Hematopoietic multipotent progenitor cell treated with erythropoietin and hydrocortisone succinate and interleukin-3 and kit ligand, for 6 days (in vitro differentiated cells): ENCODE measurements around the gene NAA40.
"Not testable (repeated sequence)": the region's sequence is repeated elsewhere in the genome, so short reads cannot be mapped to it uniquely, and the experiment has no call there.

ENCODE experiments used
- DNase-seq: peaks from one replicate; pipeline ENCODE4 v3.0.0-alpha.2; 2015

Gene NAA40

DNA sequence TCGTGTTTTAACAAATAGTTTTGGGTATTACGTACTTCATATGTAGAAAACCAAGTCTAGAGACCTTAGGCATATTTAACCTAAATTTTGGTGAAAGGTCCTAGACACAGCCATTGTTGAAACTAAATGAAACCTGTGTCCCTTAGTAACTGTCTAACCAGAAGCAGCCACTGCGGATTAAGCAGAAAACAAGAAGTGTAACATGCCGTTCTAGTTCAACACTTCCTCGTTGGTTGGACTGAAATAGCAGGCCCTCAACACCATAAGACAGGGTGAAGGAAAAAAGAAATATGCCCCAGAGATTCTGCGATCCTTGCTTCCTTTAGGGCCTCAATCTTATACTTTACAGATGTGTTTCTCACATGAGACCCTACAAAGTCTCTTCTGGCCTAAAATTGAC, 2.0 kb downstream of the NAA40 start:
- DNase-seq = peak; percentile 40

DNA sequence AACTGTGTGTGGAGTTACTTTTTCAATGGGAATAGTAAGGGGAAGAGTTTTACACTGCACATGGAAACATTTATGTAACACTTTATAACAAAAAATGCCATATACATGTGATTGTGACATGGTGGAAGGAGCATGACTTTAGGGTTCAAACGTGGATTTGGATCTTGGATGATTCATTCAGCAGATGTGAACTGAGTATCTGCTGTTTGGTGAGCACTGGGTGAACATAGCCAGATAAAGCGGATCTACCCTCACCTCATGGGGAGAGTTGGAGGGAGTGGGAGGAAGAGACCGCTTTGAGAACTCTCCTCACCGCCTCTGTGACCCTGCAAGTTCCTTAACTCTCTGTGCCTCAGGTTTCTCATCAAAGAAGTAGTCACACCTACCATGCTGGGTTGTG, 3.1 kb downstream of the NAA40 start:
- DNase-seq = no peak

DNA sequence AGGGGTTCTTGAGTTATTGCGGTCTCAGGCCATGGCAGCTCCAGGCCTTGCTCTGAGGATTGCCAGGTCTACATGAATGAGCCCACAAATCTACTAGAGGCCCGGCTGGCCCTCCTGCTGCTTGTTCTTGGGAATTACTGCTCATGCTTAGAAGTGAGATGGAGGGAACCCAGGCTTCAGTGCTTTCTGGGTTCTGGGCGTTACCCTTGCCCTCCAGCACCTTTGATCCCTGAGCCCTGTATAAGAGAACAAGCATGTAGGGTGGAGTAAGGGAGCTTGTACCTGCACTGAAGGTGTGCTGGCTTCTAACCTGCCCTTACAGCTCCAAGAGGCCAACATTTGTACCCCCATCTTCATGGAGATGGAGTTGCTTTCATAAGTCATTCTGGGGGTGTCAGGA, 4.0 kb downstream of the NAA40 start:
- no peak for DNase-seq

DNA sequence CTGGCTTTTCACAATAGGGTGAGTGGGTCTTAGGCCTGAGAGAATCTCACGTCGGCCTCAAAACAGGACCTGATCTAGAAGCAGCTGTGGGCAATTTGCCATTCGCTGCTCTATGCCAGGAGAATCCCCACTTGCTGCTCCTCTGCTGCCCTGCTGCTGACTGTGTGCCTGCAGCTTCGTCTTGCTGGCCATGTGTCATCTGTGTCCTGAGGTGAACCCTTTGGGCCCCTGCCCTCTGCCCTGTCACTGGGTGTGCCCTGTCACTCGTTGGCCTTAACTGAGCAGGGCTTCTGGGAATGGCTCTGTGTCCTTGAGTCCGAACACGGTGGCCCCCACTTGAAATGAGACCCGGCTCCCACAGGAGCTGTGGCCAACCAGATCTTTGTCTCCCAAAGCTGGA, 6.2 kb downstream of the NAA40 start:
- DNase-seq = peak; percentile 40

DNA sequence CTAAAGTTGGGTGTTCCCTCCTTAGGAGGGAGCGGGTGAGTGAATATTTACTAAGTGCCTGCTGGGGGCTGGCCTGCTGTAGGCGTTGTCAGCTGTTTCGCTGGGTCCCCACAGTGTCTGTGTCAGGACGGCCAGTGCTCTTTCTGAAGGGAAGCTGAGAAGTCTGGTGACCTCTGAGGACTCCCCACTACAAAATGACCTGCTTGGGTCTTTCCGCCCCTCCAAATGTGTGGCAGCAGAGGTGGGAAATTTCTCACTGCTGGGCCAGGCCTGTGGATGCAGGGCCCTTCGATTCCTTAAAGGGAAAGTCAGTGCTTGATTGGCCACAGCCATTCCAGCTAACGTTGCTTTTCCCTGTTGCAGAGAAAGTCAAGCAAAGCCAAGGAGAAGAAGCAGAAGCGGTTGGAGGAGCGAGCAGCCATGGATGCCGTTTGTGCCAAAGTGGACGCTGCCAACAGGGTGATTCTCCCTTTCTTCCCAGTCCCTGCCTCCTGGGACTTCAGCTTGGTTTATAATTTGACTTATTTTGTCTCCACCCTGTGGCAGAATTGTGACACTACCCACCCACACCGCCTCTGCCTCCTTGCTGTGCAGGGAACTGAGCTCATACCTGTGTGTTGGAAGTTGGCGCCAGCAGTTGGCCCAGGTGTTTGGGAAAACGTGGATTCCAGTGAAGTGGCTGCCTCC, 6.8 kb downstream of the NAA40 start:
- peak; percentile 79 for DNase-seq

DNA sequence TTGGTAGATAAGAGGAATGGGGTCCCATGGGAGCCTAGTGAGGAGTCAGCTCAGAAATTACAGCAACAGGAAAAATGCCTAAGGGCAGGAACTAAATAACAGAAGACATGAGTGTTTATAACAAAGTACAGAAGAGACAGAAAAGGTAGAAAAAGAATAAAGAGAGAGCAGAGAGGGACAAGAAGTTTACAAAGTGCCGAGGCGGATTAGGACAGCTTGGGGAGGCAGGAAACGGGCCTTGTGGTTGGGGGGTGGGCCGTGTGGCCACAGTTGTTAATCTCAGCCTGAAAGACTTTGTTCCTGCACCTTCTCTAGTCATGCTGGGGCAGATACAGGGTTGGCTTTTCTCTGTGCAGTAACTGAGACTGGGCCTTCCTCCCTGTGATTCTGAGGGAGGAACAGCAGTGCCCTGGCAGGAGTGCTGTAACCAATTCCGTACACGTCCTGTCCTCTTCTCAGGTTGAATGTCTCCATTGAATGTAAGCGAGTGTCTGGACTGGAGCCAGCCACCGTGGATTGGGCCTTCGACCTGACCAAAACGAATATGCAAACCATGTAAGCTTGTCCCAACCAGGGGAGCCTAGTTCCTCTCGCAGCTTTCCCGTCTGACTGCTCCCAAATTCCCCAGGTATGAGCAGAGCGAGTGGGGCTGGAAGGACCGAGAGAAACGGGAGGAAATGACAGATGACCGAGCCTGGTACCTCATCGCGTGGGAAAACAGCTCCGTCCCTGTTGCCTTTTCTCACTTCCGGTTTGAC, 13.2 kb downstream of the NAA40 start:
- DNase-seq = peak; percentile 81

DNA sequence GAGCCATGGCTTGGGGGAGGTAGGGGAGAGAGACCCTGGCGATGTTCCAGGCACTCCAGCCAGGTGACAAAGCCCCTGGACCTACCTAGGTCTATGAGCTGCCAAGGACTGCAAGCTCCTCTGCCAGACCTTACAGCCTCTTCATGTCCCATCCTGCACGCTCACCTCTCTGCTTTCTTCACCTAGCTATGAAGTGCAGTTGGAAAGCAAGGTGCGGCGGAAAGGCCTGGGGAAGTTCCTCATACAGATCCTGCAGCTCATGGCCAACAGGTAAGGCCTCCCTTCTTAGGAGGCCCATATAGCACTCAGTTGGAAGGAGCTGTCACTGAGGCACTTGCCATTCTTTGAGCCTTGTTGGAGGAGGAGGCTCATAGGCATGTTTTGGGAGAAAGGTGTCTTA, 13.8 kb downstream of the NAA40 start:
- DNase-seq = no peak

DNA sequence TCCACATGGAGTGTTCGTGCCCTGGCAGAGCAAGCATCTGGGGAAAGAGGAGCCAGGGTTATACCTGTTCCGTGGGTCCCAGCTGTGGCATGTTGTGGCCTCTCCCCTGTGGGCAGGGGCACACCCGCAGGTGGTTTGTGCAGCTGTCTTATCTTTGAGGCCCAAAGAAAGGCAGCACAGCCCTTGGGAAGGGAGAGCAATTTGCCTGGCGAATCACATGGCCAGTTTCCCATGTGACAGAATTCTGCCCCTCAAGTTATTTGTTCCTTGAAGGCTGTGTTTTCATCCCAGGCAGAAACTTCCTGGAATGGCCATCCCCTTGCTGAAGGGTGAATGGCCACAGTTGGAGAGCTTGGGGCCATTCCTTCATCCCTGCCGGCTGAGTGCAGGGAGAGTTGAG, 19.2 kb downstream of the NAA40 start:
- peak; percentile 78 for DNase-seq

DNA sequence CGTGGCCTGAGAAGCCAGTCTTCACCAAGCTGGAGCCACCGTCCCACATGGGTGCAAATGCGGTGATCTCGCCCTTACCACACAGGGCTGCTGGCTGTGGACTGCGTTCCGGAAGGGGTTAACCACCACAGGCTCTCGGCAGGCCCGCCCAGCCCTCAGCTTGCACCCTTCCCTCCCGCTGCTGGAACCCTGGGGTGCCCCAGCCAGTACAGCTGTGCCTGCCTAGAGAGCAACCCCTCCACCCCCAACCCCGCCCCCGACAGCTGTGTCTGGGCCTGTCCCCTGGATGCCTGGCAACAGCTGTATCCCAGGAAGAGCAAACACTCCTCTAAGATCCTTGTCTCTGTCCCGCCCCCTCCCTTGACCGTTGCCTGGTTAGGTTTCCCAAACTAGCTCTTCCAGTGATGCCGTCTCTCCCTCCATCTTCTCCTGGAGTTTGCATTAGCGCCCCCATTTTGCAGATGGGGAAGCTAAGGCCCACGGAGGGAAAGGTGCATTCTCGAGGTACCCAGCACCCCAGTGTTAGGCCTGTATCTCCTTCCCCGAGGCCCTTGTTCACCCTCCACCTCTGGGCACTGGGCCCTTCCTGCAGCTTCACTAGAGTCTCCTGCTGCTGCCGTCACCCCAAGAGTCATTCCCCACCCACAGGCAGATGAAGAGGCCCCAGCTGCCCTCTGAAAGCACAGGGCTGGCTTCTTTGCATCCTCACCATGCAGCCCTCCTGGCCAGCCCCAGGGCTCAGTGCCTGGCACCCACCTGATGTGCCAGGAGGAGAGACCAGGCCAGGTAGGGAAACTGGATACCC, 23.0 kb downstream of the NAA40 start:
- DNase-seq = peak; percentile 35

DNA sequence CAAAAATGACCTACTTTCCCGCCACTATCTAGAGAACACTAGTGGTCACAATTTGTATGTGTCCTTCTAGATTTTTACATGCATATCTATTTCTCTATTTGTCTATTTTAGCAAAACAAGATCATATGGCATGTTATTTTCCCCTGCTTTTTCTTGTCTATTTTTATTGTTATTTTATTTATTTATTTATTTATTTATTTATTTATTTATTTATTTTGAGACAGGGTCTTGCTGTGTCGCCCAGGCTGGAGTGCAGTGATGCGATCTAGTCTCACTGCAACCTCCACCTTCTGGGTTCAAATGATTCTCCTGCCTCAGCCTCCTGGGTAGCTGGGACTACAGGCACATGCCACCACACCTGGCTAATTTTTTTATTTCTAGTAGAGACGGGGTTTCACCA, 25.1 kb downstream of the NAA40 start:
- DNase-seq = not testable (repeated sequence)

DNA sequence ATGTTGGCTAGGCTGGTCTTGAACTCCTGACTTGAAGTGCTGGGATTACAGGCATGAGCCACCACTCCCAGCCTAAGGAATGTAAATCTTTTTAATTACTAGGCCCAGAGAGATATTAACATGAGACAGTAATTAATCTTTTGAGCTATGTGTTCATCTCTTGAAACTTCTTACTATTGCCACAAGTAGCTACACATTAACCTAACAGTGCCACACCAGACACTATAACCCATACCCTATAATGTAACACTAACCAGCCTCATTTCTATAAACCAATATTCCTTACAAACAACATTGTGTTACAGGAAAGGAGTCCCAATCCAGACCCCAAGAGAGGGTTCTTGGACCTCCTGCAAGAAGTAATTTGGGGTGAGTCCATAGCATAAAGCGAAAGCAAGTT, 27.6 kb downstream of the NAA40 start:
- no peak for DNase-seq

DNA sequence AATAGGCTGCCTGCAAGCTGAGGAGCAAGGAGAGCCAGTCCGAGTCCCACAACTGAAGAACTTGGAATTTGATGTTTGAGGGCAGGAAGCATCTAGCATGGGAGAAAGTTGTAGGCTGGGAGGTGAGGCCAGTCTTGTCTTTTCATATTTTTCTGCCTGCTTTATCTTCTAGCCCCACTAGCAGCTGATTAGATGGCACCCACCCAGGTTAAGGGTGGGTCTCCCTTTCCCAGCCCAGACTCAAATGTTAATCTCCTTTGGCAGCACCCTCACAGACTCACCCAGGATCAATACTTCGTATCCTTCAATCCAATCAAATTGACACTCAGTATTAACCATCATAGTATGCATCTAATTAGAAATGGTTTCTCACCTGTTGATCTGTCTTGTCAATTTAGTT, 30.7 kb downstream of the NAA40 start:
- DNase-seq = peak; percentile 64

DNA sequence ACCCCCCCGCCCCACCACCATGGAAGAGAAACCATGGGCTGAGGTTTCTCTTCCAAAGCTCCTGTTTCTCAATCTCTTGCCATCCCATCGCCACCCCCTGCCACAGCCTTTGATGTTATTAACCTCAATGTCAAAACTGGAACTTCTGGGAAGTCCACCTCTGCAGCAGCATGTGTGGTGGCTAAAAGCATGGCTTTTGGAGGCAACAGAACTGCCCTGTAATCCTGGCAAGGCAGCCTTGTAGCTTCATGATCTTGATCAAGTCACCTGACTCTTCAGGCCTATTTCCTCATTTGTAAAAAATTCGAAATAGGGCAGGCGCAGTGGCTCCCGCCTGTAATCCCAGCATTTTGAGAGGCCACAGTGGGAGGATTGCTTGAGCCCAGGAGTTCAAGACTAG, 32.1 kb downstream of the NAA40 start:
- peak; percentile 48 for DNase-seq

DNA sequence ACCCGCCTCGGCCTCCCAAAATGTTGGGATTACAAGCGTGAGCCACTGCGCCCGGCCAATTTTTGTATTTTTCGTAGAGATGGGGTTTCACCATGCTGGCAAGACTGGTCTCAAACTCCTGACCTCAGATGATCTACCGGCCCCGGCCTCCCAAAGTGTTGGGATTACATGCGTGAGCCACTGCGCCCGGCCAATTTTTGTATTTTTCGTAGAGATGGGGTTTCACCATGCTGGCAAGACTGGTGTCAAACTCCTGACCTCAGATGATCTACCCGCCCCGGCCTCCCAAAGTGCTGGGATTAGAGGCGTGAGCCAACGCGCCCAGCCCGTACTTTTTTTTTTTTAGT, 35.1 kb downstream of the NAA40 start:
- not testable (repeated sequence) for DNase-seq

DNA sequence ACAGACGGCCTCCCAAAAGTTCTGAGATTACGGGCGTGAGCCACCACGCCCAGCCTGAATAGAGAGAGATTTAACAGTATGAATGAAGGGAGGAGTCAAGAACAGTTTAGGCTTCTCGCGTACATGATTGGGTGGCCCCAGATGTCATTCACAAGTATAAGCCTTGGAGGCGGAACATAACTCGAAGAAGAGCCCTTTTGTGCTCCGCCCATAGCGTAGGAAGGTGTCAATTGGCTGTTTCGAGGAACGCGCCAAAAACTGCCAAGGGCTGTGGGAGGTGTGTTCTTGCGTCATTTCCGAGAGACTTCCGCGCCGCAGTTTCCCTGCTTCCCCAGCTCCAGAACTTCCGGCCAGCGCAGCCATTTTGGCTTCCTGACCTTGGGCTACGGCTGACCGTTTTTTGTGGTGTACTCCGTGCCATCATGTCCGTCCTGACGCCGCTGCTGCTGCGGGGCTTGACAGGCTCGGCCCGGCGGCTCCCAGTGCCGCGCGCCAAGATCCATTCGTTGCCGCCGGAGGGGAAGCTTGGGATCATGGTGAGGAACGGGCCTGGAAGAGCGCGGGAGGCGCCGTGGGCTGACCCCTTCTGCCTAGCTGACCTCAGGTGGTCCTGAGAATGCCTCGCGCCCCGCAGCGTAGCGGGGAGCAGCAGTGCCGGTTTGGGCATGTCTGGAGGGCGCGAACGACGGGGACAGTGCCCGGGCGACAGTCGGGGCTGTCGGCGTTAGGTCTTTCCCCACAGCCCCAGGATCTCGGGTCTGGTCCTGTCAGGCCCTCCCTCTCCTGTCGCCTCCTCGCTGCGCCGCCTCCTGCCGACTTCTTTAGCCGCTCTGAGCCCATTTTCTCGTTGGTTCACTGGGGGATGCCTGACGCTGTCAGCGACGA, 35.7 kb downstream of the NAA40 start, which contains the start of gene COX8A:
Gene COX8A, plus strand, starts transcription at position 362 of the 885 bp plus-strand sequence. Its CDS starts 61 bp downstream, at position 423.
- DNase-seq = peak; percentile 100

DNA sequence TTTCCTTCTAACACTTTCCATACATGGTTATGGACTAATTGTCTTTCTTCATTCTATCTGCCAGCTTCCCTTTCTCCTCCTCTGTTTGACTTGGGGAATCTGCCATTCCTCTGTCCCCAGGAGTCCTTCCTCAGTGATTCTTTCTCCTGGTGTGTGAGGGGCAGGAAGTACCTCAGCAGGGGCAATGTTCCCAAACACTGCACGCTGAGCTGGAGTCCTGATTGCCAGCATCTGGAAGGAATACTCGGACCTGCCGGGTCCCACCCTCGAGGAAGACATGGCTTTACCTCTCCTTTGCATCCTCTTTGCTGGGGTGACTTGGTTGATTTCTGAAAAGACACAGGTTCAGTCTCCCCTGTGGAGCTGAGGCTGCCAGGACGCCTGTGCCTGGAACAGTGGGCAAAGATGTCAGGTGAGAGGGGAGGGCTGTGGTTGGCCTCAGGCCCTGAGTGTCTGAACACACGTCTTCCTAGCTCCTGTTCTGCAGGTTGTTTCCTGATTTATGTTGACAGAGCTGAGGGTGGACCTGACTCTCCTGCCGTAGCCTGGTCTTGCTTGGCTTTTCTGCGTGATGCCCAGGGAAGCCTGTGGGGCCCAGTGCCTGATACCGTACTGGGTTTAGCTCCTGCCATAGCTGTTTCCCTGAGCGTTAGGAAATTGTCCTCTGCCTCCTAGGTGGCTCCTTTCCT, 39.9 kb downstream of the NAA40 start:
- no peak for DNase-seq

DNA sequence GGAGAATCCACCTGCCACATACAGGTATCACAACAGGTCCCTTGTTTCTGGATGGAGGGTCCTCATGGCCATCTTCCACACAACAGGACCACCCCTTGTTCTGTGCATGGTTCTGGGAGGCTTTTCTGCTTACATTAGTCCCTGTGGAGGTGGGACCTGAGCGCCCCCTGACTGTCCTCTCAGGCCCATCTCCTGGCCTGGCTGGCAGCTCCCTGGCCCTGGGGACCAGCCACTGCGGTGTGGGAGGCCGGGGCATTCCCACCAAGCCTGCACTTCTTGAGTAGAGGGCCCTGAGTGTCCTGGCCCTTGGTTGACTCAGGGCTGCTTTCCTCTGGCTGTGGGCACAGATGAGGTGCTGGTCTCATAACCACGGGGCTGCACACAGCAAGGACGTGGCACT, 40.6 kb downstream of the NAA40 start:
- no peak for DNase-seq

DNA sequence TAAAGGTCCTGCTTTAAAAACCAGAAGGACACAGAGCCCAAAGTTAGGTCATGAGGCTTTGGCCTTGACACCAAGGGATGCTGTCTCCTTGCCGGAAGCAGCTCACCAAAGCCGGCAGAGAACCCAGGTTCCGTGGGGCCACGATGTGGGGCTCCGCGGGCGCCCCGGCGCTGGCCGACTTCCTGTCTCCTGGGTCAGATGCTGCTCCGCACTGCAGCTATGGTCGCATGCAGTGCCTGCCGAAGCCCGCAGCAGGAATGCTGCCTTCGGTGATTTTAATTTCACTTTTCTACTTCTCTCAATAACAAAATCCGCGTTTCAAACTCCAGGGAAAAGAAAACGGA, 47.0 kb downstream of the NAA40 start:
- DNase-seq = peak; percentile 68

DNA sequence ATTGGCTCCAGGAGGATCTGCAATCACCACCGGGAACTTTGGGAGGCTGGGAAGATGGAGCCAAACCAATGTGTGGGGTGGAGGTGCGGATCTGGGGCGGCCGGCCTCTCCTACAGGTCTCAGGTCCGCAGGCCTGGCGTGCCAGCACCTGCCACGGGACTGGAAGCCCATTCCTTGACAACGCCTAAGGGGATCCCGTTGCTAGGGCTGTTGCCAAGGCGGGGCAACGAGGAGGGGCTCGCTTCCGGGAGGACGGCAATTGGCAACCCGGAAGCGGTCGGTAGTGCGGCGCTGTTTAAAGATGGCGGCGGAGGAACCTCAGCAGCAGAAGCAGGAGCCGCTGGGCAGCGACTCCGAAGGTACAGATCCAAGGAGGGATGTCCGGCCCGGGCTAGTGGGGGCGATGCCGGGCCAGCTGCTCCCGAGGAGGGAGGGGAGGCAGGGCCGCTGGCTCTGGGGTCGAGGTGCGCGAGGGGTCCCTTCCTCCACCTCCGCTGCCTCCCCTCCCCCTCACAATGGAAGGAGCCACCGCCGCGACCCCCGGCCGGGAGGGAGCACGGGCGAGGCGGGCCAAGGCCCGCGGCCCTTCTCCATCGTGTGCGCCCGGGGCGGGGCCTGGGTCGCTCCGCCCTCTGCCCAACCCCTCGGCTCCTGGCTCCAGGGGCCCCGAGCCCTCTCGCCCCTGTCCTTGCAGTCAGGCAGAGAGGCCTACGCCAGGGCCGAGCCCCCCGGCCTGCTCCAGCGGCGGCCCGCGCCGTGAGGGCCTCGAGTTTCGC, 47.5 kb downstream of the NAA40 start, which contains the start of gene OTUB1:
Gene OTUB1, plus strand, starts transcription at position 283 of the 776 bp plus-strand sequence. Its CDS starts 19 bp downstream, at position 302.
- peak; percentile 95 for DNase-seq

DNA sequence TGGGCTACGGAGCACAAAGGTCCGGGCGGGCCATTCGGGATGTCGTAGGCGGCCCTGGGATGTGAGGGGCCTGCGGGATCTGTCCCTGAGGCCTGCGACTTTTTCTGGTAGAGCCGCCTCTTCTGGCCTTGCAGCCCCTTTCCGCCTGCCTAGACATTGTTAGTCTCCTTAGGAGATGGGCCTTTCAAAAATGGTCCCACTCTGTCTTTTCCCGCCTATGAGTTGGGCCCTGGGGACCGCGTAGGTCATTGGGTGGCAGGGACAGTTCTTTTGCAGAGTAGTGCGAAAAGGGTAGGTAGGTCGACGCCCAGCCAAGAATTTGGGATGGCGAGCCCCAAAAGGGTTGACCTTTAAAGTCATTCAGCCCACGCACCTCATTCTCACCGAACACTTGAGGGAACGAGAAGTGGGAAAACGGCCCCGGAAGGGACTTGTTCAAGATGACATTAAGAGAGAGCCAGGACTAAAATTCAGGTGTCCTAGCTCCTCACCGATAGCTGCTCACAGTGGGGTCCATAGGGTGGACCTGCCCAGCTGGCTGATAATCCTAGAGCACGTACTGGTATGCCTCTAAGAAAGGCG, 48.2 kb downstream of the NAA40 start:
- DNase-seq = no peak

DNA sequence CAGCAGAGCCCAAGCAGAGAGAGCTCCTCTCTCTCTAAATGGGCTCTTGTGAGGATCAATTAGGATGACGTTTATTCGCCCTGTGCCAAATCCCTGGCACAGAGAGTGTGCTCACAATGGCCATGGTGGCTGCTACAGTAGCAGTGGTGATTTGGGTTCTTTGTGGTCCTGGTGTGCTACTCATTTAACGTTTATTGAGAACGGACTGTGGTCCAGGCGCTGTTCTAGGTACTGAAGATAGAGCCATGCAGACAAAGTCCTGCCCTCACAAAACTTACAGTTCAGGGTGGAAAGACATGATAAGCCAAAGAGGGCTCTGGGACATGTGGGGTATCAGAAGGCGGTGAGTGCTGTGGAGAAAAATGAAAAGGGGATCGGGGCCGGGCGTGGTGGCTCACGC, 52.8 kb downstream of the NAA40 start:
- DNase-seq = no peak
